GOT3 (cell line): ENCODE data around the gene MAP3K5.
A peak's percentile ranks its signal among the peaks of the same experiment; 100 is the strongest.
"Not testable (repeated sequence)": the region's sequence is repeated elsewhere in the genome, so short reads cannot be mapped to it uniquely, and the experiment has no call there.

Experiments used
- DNase-seq: peaks from one replicate; lab custom pipeline; 2025; ENCODE audit warnings: mixed read lengths; lab: John Stamatoyannopoulos, UW

MAP3K5 gene

GRCh38 chr6:136793363-136793762 lies 1.1 kb upstream of the MAP3K5 start:
- no peak for DNase-seq

- DNase-seq = no peak
Observed at GRCh38 chr6:136792095-136792409, 225 bp downstream of the MAP3K5 start.

GRCh38 chr6:136791296-136792094 lies 782 bp downstream of the MAP3K5 start:
- DNase-seq = peak; percentile 19

- DNase-seq = no peak
Observed at GRCh38 chr6:136790411-136791295, 1.6 kb downstream of the MAP3K5 start.

GRCh38 chr6:136789440-136789839 lies 2.8 kb downstream of the MAP3K5 start:
- not testable (repeated sequence) for DNase-seq

- DNase-seq = no peak
Observed at GRCh38 chr6:136788069-136788902, 4.0 kb downstream of the MAP3K5 start.

- no peak for DNase-seq
Observed at GRCh38 chr6:136787726-136788068, 4.6 kb downstream of the MAP3K5 start.

GRCh38 chr6:136786658-136787057 lies 5.6 kb downstream of the MAP3K5 start:
- no peak for DNase-seq

GRCh38 chr6:136784910-136785746 lies 7.1 kb downstream of the MAP3K5 start:
- no peak for DNase-seq

- no peak for DNase-seq
Observed at GRCh38 chr6:136784271-136784664, 8.0 kb downstream of the MAP3K5 start.

GRCh38 chr6:136783495-136784270 lies 8.6 kb downstream of the MAP3K5 start:
- no peak for DNase-seq

GRCh38 chr6:136783021-136783420 lies 9.3 kb downstream of the MAP3K5 start:
- DNase-seq = no peak

- DNase-seq = no peak
Observed at GRCh38 chr6:136782021-136782770, 10.1 kb downstream of the MAP3K5 start.

- DNase-seq = no peak
Observed at GRCh38 chr6:136780972-136781371, 11.3 kb downstream of the MAP3K5 start.

- no peak for DNase-seq
Observed at GRCh38 chr6:136779682-136780081, 12.6 kb downstream of the MAP3K5 start.

GRCh38 chr6:136777651-136778050 lies 14.6 kb downstream of the MAP3K5 start:
- DNase-seq = no peak

- DNase-seq = no peak
Observed at GRCh38 chr6:136775548-136775947, 16.7 kb downstream of the MAP3K5 start.

GRCh38 chr6:136775081-136775480 lies 17.2 kb downstream of the MAP3K5 start:
- no peak for DNase-seq

- DNase-seq = no peak
Observed at GRCh38 chr6:136774228-136775041, 17.8 kb downstream of the MAP3K5 start.
